Loucy (cell line): ENCODE measurements around the gene CXorf66.

Source experiments
- H2AFZ ChIP-seq: fragments of 200-600 bp; sonication (generic); 2 replicates; pipeline ENCODE4 v1.6.0; 2016; ENCODE audit warnings: antibody characterized with exemption, mild to moderate bottlenecking, low read length, moderate library complexity
- H3F3A ChIP-seq: fragments of 200-600 bp; 2 replicates; pipeline ENCODE4 v1.6.0; 2016; ENCODE audit warnings: antibody characterized with exemption, low read depth, mild to moderate bottlenecking
- H3K27me3 ChIP-seq: fragments of 200-600 bp; sonication (generic); 2 replicates; pipeline ENCODE4 v1.6.1; 2014; ENCODE audit warnings: low read length, mild to moderate bottlenecking; ENCODE audit not compliant: insufficient read depth, poor library complexity, severe bottlenecking
- H3K36me3 ChIP-seq: fragments of 200-600 bp; sonication (generic); 2 replicates; pipeline ENCODE4 v1.6.1; 2016; ENCODE audit warnings: low read length; ENCODE audit not compliant: insufficient read depth
- H3K4me1 ChIP-seq: fragments of 200-600 bp; sonication (generic); 2 replicates; pipeline ENCODE4 v1.5.1; 2014; ENCODE audit warnings: low read length, mild to moderate bottlenecking; ENCODE audit not compliant: insufficient read depth, poor library complexity, severe bottlenecking
- H3K4me2 ChIP-seq: fragments of 200-600 bp; sonication (generic); 2 replicates; pipeline ENCODE4 v1.6.0; 2014; ENCODE audit warnings: antibody characterized with exemption, low read length, low read depth, mild to moderate bottlenecking; ENCODE audit not compliant: poor library complexity, severe bottlenecking
- H3K4me3 ChIP-seq: fragments of 200-600 bp; sonication (generic); 2 replicates; pipeline ENCODE4 v1.5.1; 2014; ENCODE audit warnings: low read length, mild to moderate bottlenecking, mixed read lengths; ENCODE audit not compliant: poor library complexity, severe bottlenecking
- H3K79me2 ChIP-seq: fragments of 200-600 bp; sonication (generic); 2 replicates; pipeline ENCODE4 v1.6.1; 2014; ENCODE audit warnings: low read length; ENCODE audit not compliant: insufficient read depth
- H3K9ac ChIP-seq: fragments of 200-600 bp; sonication (generic); 2 replicates; pipeline ENCODE4 v1.6.0; 2014; ENCODE audit warnings: mild to moderate bottlenecking, low read depth, low read length, moderate library complexity; ENCODE audit not compliant: poor library complexity, severe bottlenecking
- H3K9me2 ChIP-seq: fragments of 200-600 bp; sonication (generic); replicated peaks from 2 replicates; pipeline ENCODE4 v1.6.1; 2016; ENCODE audit warnings: low read depth, low read length, mixed read lengths
- H3K9me3 ChIP-seq: fragments of 200-600 bp; sonication (generic); 2 replicates; pipeline ENCODE4 v1.6.1; 2014; ENCODE audit warnings: mild to moderate bottlenecking, antibody characterized with exemption, low read length, low read depth; ENCODE audit not compliant: insufficient read depth
- H4K20me1 ChIP-seq: fragments of 200-600 bp; sonication (generic); 2 replicates; pipeline ENCODE4 v1.6.0; 2014; ENCODE audit warnings: antibody characterized with exemption, low read length, mild to moderate bottlenecking; ENCODE audit not compliant: insufficient read depth, poor library complexity, severe bottlenecking
- CTCF ChIP-seq: fragments of 200-600 bp; sonication (generic); conservative IDR thresholded peaks from 2 replicates; pipeline ENCODE4 v1.5.1; 2014; ENCODE audit warnings: mild to moderate bottlenecking, antibody characterized with exemption, low read length
- EZH2phosphoT487 ChIP-seq: fragments of 200-600 bp; IDR thresholded peaks from 2 replicates; pipeline ENCODE4 v1.6.1; 2018; ENCODE audit warnings: antibody characterized with exemption, mild to moderate bottlenecking, moderate library complexity, borderline replicate concordance

Gene CXorf66

DNA sequence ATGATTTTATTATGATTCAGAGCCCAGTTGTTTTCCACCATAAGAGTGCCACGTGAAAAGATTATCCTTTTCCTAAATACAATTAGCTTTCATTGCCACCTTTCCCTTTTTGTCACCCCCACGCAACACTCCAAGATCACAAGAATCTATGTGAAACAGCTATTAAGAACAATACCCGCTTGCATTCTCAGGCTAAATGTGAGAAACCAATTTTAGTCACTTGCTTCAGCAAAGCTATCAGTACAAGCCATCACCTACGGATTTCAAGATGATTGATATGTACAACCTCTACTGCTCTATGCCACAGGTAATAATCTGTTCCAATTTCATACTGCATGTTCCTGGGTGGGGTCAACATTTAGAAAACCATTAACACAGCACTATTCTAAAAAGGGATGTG is 34.9 kb downstream of the CXorf66 start:
- Histone ChIP-seq H3K36me3 (no peaks in the 10 kb centered on the region), H3K9me3 (no peaks in the 10 kb centered on the region), H4K20me1 (peaks cover 35% of the 10 kb centered on the region), H3K4me1 (peaks cover 27% of the 10 kb centered on the region), H3K9me2 (no peaks in the 10 kb centered on the region), H3K9ac (peak overlapping the region; percentile 83), H2AFZ (no peak overlapping the region), H3K79me2 (peaks cover 61% of the 10 kb centered on the region), H3K4me2 (peak overlapping the region; percentile 93), H3K4me3 (peak overlapping the region; percentile 85), H3F3A (no peaks in the 10 kb centered on the region), H3K27me3 (no peaks in the 10 kb centered on the region)
- TF ChIP-seq EZH2phosphoT487 (no peak), CTCF (no peak)

- H3K9me2 ChIP-seq: no peaks in the 10 kb centered on the region
- TF ChIP-seq CTCF (no peak), EZH2phosphoT487 (no peak)
- peaks cover 27% of the 10 kb centered on the region for H3K4me1 ChIP-seq
- H3F3A ChIP-seq: no peaks in the 10 kb centered on the region
- no peak overlapping the region for H2AFZ ChIP-seq
- peak overlapping the region; percentile 83 for H3K9ac ChIP-seq
- peak overlapping the region; percentile 93 for H3K4me2 ChIP-seq
- H3K36me3 ChIP-seq: no peaks in the 10 kb centered on the region
- H3K79me2 ChIP-seq: peaks cover 66% of the 10 kb centered on the region
- no peaks in the 10 kb centered on the region for H3K9me3 ChIP-seq
- peak overlapping the region; percentile 85 for H3K4me3 ChIP-seq
- H4K20me1 ChIP-seq: peaks cover 37% of the 10 kb centered on the region
- no peaks in the 10 kb centered on the region for H3K27me3 ChIP-seq
Observed at GRCh38 chrX:139929876-139930275, 35.4 kb downstream of the CXorf66 start.

GRCh38 chrX:139924696-139925095 is 40.6 kb downstream of the CXorf66 start:
- no peaks in the 10 kb centered on the region for H3K36me3 ChIP-seq
- no peak overlapping the region for H3K4me3 ChIP-seq
- H3F3A ChIP-seq: no peaks in the 10 kb centered on the region
- H3K27me3 ChIP-seq: no peaks in the 10 kb centered on the region
- no peak overlapping the region for H2AFZ ChIP-seq
- no peaks in the 10 kb centered on the region for H3K9me2 ChIP-seq
- H3K4me1 ChIP-seq: peaks cover 17% of the 10 kb centered on the region
- peaks cover 30% of the 10 kb centered on the region for H4K20me1 ChIP-seq
- H3K4me2 ChIP-seq: no peak overlapping the region
- no peaks in the 10 kb centered on the region for H3K9me3 ChIP-seq
- TF ChIP-seq EZH2phosphoT487: no peak
- TF ChIP-seq CTCF: no peak
- no peak overlapping the region for H3K9ac ChIP-seq
- peaks cover 62% of the 10 kb centered on the region for H3K79me2 ChIP-seq
